ENCODE measurements around the gene ERFE. TPM values are rescaled to one million over a fixed set of nuclear protein-coding genes. Genes with fewer than 3 reads are reported as not detected.

ERFE gene
- polyA plus RNA-seq, 1 donor from 2014 or later = not detected

- no peak overlapping the region for H3K4me3 Mint-ChIP-seq
- peaks cover 3 to 5% (median 4%) of the 10 kb centered on the region in 3 donors for H3K4me1 Mint-ChIP-seq
- H3K27me3 Mint-ChIP-seq = peaks cover 11% of the 10 kb centered on the region
- no peaks in the 10 kb centered on the region for H3K9me3 Mint-ChIP-seq
- H3K27ac Mint-ChIP-seq = no peak overlapping the region
- H3K36me3 Mint-ChIP-seq = no peaks in the 10 kb centered on the region
These were observed 4.2 kb upstream of the ERFE start for GRCh38 chr2:238154570-238154969.

- peaks cover 15% of the 10 kb centered on the region for H3K27me3 Mint-ChIP-seq
- peak overlapping the region in 1 of 3 donors; percentile 37 for H3K27ac Mint-ChIP-seq
These were observed 3.6 kb upstream of the ERFE start for GRCh38 chr2:238155051-238155760.

GRCh38 chr2:238155761-238156694, 2.7 kb upstream of the ERFE start:
- peak overlapping the region in 1 of 3 donors; percentile 37 for H3K27ac Mint-ChIP-seq
- H3K27me3 Mint-ChIP-seq = peaks cover 20% of the 10 kb centered on the region
- H3K4me3 Mint-ChIP-seq = no peak overlapping the region
- H3K4me1 Mint-ChIP-seq = peaks cover 5 to 8% (median 7%) of the 10 kb centered on the region in 3 donors
- H3K36me3 Mint-ChIP-seq = no peaks in the 10 kb centered on the region
- no peaks in the 10 kb centered on the region for H3K9me3 Mint-ChIP-seq

More at GRCh38 chr2:238155051-238155760, 3.6 kb upstream of the ERFE start:
- Mint-ChIP-seq H3K9me3 (no peaks in the 10 kb centered on the region), H3K4me1 (peaks cover 4 to 8% (median 5%) of the 10 kb centered on the region in 3 donors), H3K4me3 (no peak overlapping the region), H3K36me3 (no peaks in the 10 kb centered on the region)

- Mint-ChIP-seq H3K9me3 (no peaks in the 10 kb centered on the region), H3K36me3 (no peaks in the 10 kb centered on the region), H3K4me1 (peaks cover 5 to 8% (median 7%) of the 10 kb centered on the region in 3 donors), H3K4me3 (peak overlapping the region in 2 of 4 donors; percentile 52 to 58), H3K27ac (no peak overlapping the region), H3K27me3 (peaks cover 20% of the 10 kb centered on the region)
These were observed 1.2 kb upstream of the ERFE start for GRCh38 chr2:238157506-238158017.

- H3K4me1 Mint-ChIP-seq = peaks cover 5 to 8% (median 7%) of the 10 kb centered on the region in 3 donors
- H3K36me3 Mint-ChIP-seq = no peaks in the 10 kb centered on the region
- peaks cover 22% of the 10 kb centered on the region for H3K27me3 Mint-ChIP-seq
- no peak overlapping the region for H3K27ac Mint-ChIP-seq
- H3K9me3 Mint-ChIP-seq = no peaks in the 10 kb centered on the region
- peak overlapping the region in 1 of 4 donors; percentile 39 for H3K4me3 Mint-ChIP-seq
These were observed 707 bp upstream of the ERFE start for GRCh38 chr2:238158018-238158508.

- Mint-ChIP-seq H3K4me1 (peaks cover 5 to 8% (median 7%) of the 10 kb centered on the region in 3 donors), H3K36me3 (no peaks in the 10 kb centered on the region), H3K27ac (peak overlapping the region in 2 of 3 donors; percentile 35 to 43), H3K9me3 (no peaks in the 10 kb centered on the region), H3K27me3 (peaks cover 25% of the 10 kb centered on the region), H3K4me3 (peak overlapping the region in 3 of 4 donors; percentile 38 to 90 (median 82))
These were observed 335 bp downstream of the ERFE start for GRCh38 chr2:238159071-238159539.

- peaks cover 5 to 8% (median 8%) of the 10 kb centered on the region in 3 donors for H3K4me1 Mint-ChIP-seq
- no peaks in the 10 kb centered on the region for H3K9me3 Mint-ChIP-seq
- H3K4me3 Mint-ChIP-seq = peak overlapping the region in 3 of 4 donors; percentile 38 to 90 (median 82)
- peak overlapping the region in 2 of 3 donors; percentile 35 to 43 for H3K27ac Mint-ChIP-seq
- no peaks in the 10 kb centered on the region for H3K36me3 Mint-ChIP-seq
- peaks cover 29% of the 10 kb centered on the region for H3K27me3 Mint-ChIP-seq
These were observed 963 bp downstream of the ERFE start for GRCh38 chr2:238159661-238160205.

- Mint-ChIP-seq H3K9me3 (no peaks in the 10 kb centered on the region), H3K27ac (no peak overlapping the region), H3K27me3 (peaks cover 33% of the 10 kb centered on the region), H3K4me1 (peaks cover 5 to 10% (median 8%) of the 10 kb centered on the region in 3 donors), H3K4me3 (peak overlapping the region in 2 of 4 donors; percentile 82 to 90), H3K36me3 (no peaks in the 10 kb centered on the region)
These were observed 1.7 kb downstream of the ERFE start for GRCh38 chr2:238160206-238161129.

- Mint-ChIP-seq H3K4me1 (peaks cover 5 to 10% (median 8%) of the 10 kb centered on the region in 3 donors), H3K9me3 (no peaks in the 10 kb centered on the region), H3K27ac (no peak overlapping the region), H3K4me3 (peak overlapping the region in 1 of 4 donors; percentile 63), H3K27me3 (peaks cover 33% of the 10 kb centered on the region), H3K36me3 (no peaks in the 10 kb centered on the region)
These were observed 2.7 kb downstream of the ERFE start for GRCh38 chr2:238161291-238162051.

GRCh38 chr2:238162251-238162845, 3.6 kb downstream of the ERFE start:
- H3K27me3 Mint-ChIP-seq = peaks cover 32% of the 10 kb centered on the region
- H3K4me3 Mint-ChIP-seq = no peak overlapping the region
- H3K9me3 Mint-ChIP-seq = no peaks in the 10 kb centered on the region
- H3K4me1 Mint-ChIP-seq = peaks cover 5 to 10% (median 8%) of the 10 kb centered on the region in 3 donors
- H3K27ac Mint-ChIP-seq = no peak overlapping the region
- H3K36me3 Mint-ChIP-seq = no peaks in the 10 kb centered on the region

- H3K4me1 Mint-ChIP-seq = peaks cover 5 to 10% (median 8%) of the 10 kb centered on the region in 3 donors
- no peak overlapping the region for H3K27ac Mint-ChIP-seq
- H3K9me3 Mint-ChIP-seq = no peaks in the 10 kb centered on the region
These were observed 4.2 kb downstream of the ERFE start for GRCh38 chr2:238162846-238163441.

GRCh38 chr2:238163481-238164198, 4.9 kb downstream of the ERFE start:
- Mint-ChIP-seq H3K27ac (no peak overlapping the region), H3K36me3 (no peaks in the 10 kb centered on the region), H3K9me3 (no peaks in the 10 kb centered on the region), H3K27me3 (peaks cover 26% of the 10 kb centered on the region), H3K4me1 (peaks cover 5 to 10% (median 8%) of the 10 kb centered on the region in 3 donors), H3K4me3 (no peak overlapping the region)

More at GRCh38 chr2:238162846-238163441, 4.2 kb downstream of the ERFE start:
- Mint-ChIP-seq H3K36me3 (no peaks in the 10 kb centered on the region), H3K27me3 (peaks cover 28% of the 10 kb centered on the region), H3K4me3 (no peak overlapping the region)

Measured in IgD-negative memory B cell (primary cell).